Fibroblast of lung (primary cell): Measurements from ENCODE around the gene DGKQ.

Experiments used
- EZH2 ChIP-seq: IDR thresholded peaks from 2 replicates; pipeline ENCODE4 v1.5.1; 2012; ENCODE audit warnings: low read length, control low read depth, mild to moderate bottlenecking; ENCODE audit errors: missing control alignments
- TF ChIP-seq, protein P1 (sequence below), 2 donors: IDR thresholded peaks in 1 of 2; conservative IDR thresholded peaks in 1 of 2; 1 replicate in 1 of 2; 2 replicates in 1 of 2; pipeline ENCODE4 v1.5.1; 2011 to 2012; ENCODE audit warnings: low read length in 2 of 2, control low read depth in 1 of 2, inconsistent platforms in 1 of 2, low read depth in 1 of 2, mild to moderate bottlenecking in 1 of 2

DNA sequence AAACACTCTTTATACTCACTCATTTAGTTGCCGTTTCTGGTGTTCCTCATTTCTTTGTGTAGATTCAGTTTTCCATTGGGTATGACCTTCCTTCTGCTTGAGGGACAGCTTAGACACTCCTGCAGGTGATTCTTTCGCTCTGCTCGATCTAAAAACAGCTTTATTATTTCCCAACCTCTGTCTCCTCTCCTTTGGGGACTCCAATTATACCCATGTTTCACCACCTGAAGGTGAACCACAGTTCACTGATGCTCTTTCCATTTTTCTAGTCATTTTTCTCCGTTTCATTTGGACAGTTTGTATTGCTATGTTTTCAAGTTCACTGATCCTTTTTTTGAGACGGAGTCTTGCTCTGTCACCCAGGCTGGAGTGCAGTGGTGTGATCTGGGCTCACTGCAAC, 33.5 kb upstream of the DGKQ start:
- TF ChIP-seq, protein P1, sequence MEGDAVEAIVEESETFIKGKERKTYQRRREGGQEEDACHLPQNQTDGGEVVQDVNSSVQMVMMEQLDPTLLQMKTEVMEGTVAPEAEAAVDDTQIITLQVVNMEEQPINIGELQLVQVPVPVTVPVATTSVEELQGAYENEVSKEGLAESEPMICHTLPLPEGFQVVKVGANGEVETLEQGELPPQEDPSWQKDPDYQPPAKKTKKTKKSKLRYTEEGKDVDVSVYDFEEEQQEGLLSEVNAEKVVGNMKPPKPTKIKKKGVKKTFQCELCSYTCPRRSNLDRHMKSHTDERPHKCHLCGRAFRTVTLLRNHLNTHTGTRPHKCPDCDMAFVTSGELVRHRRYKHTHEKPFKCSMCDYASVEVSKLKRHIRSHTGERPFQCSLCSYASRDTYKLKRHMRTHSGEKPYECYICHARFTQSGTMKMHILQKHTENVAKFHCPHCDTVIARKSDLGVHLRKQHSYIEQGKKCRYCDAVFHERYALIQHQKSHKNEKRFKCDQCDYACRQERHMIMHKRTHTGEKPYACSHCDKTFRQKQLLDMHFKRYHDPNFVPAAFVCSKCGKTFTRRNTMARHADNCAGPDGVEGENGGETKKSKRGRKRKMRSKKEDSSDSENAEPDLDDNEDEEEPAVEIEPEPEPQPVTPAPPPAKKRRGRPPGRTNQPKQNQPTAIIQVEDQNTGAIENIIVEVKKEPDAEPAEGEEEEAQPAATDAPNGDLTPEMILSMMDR (conservative IDR thresholded peaks at IDR 0.05 in 1 of 2, IDR thresholded peaks at IDR 0.05 in 1 of 2; ENCODE audit: low read depth in 1 of 2, low read length in 2 of 2) = no peak
- TF ChIP-seq EZH2 = no peak
